SK-N-SH (cell line): ENCODE results near the gene MGME1. TPM values are rescaled to one million over a fixed set of nuclear protein-coding genes. Genes with fewer than 3 reads are reported as not detected.
A peak's percentile ranks its signal among the peaks of the same experiment; 100 is the strongest.

Experiments
- CTCF ChIA-PET: fragments of 300-600, 350-600 bp; formaldehyde crosslinking; extraction: SDS; loops from one replicate; lab custom pipeline; 2021; lab: Yijun Ruan, JAX
- POLR2A ChIA-PET: fragments of 350-600 bp; sonication (Branson Sonifier 250); formaldehyde crosslinking; extraction: SDS; loops from one replicate; lab custom pipeline; 2020; ENCODE audit warnings: antibody characterized with exemption, inconsistent platforms; lab: Yijun Ruan, JAX
- DNase-seq: peaks from one replicate; pipeline ENCODE4 v3.0.0; 2012
- H2AFZ ChIP-seq: fragments of 200-600 bp; sonication (generic); 2 replicates; pipeline ENCODE4 v1.8.1; 2016; ENCODE audit warnings: antibody characterized with exemption, mild to moderate bottlenecking, low read depth
- H3F3A ChIP-seq: fragments of 200-600 bp; sonication (generic); replicated peaks from 2 replicates; pipeline ENCODE3; 2016; ENCODE audit warnings: antibody characterized with exemption, mild to moderate bottlenecking; ENCODE audit not compliant: insufficient read depth
- H3K27ac ChIP-seq, 2 experiments: fragments of 200-500 bp in 1 of 2; fragments of 200-600 bp in 1 of 2; sonication (Bioruptor generic) in 1 of 2; sonication (generic), shearing (Covaris generic) in 1 of 2; 2 replicates each; pipeline versions ENCODE4 v1.5.1 to v1.6.1; 2014 to 2016; ENCODE audit warnings: low read depth in 2 of 2, inconsistent platforms in 1 of 2, low read length in 1 of 2, mild to moderate bottlenecking in 1 of 2, mixed read lengths in 1 of 2
- H3K27me3 ChIP-seq: fragments of 200-600 bp; sonication (generic), shearing (Covaris generic); 2 replicates; pipeline ENCODE4 v1.6.1; 2016; ENCODE audit warnings: mixed run types; ENCODE audit not compliant: insufficient read depth
- H3K36me3 ChIP-seq, 2 experiments: fragments of 200-500 bp in 1 of 2; fragments of 200-600 bp in 1 of 2; sonication (Bioruptor generic) in 1 of 2; sonication (generic) in 1 of 2; replicated peaks in 1 of 2; 2 replicates each; pipeline versions ENCODE3 to v1.5.1; 2014 to 2016; ENCODE audit warnings: low read length in 1 of 2, mild to moderate bottlenecking in 1 of 2; ENCODE audit not compliant: insufficient read depth in 2 of 2, control insufficient read depth in 1 of 2
- H3K4me1 ChIP-seq, 2 experiments: fragments of 200-500 bp in 1 of 2; fragments of 200-600 bp in 1 of 2; sonication (Bioruptor generic) in 1 of 2; sonication (generic), shearing (Covaris generic) in 1 of 2; 2 replicates each; pipeline versions ENCODE4 v1.5.1 to v1.6.1; 2014 to 2016; ENCODE audit warnings: low read depth in 1 of 2, low read length in 1 of 2, mixed run types in 1 of 2; ENCODE audit not compliant: insufficient read depth in 2 of 2, control insufficient read depth in 1 of 2
- H3K4me2 ChIP-seq: fragments of 200-600 bp; sonication (generic), shearing (Covaris generic); 2 replicates; pipeline ENCODE4 v1.6.1; 2017; ENCODE audit warnings: mixed run types
- H3K4me3 ChIP-seq, 2 experiments: fragments of 200-500 bp in 1 of 2; fragments of 200-600 bp in 1 of 2; sonication (Bioruptor generic) in 1 of 2; sonication (generic), shearing (Covaris generic) in 1 of 2; 2 replicates each; pipeline versions ENCODE4 v1.5.1 to v1.8.1; 2014 to 2016; ENCODE audit warnings: low read depth in 2 of 2, inconsistent platforms in 1 of 2, low read length in 1 of 2, mild to moderate bottlenecking in 1 of 2, mixed read lengths in 1 of 2, moderate library complexity in 1 of 2
- H3K79me2 ChIP-seq: fragments of 200-600 bp; sonication (generic); 2 replicates; pipeline ENCODE4 v1.8.1; 2017; ENCODE audit warnings: mild to moderate bottlenecking; ENCODE audit not compliant: insufficient read depth
- H3K9ac ChIP-seq: fragments of 200-600 bp; sonication (generic); 2 replicates; pipeline ENCODE4 v1.6.1; 2017; ENCODE audit warnings: mixed run types
- H3K9me2 ChIP-seq: fragments of 200-600 bp; sonication (generic); 2 replicates; pipeline ENCODE4 v1.6.1; 2017; ENCODE audit warnings: mixed run types
- H3K9me3 ChIP-seq: fragments of 200-600 bp; sonication (generic); 2 replicates; pipeline ENCODE4 v1.6.1; 2017; ENCODE audit warnings: mixed run types, mild to moderate bottlenecking, moderate library complexity
- H4K20me1 ChIP-seq: fragments of 200-600 bp; sonication (generic); 2 replicates; pipeline ENCODE4 v1.6.1; 2017; ENCODE audit warnings: mild to moderate bottlenecking, mixed run types; ENCODE audit not compliant: insufficient read depth
- FOXJ3 ChIP-seq: sonication (generic); formaldehyde crosslinking; IDR thresholded peaks from 2 replicates; pipeline ENCODE4 v1.5.1; 2020; ENCODE audit warnings: mild to moderate bottlenecking, missing genetic modification reagents
- FOXM1 ChIP-seq: IDR thresholded peaks from 2 replicates; pipeline ENCODE4 v1.4.0; 2012; ENCODE audit warnings: low read depth, mild to moderate bottlenecking
- MAX ChIP-seq: IDR thresholded peaks from 2 replicates; pipeline ENCODE4 v1.4.0; 2012; ENCODE audit warnings: low read depth
- MXI1 ChIP-seq: IDR thresholded peaks from 2 replicates; pipeline ENCODE4 v1.6.1; 2012; ENCODE audit warnings: mild to moderate bottlenecking, low read depth, low read length, improper control_type of control experiment
- NRF1 ChIP-seq: IDR thresholded peaks from 2 replicates; pipeline ENCODE4 v1.6.1; 2012; ENCODE audit warnings: low read depth, mild to moderate bottlenecking, low read length
- USF2 ChIP-seq: fragments of 150-350 bp; IDR thresholded peaks from 2 replicates; pipeline ENCODE4 v1.6.1; 2017; ENCODE audit warnings: antibody characterized with exemption, low read length, low read depth, borderline replicate concordance
- YY1 ChIP-seq: IDR thresholded peaks from 2 replicates; pipeline ENCODE4 v1.4.0; 2012; ENCODE audit warnings: low read depth, mild to moderate bottlenecking
- WGBS: methylation state at CpG from one replicate; pipeline ENCODE4 v1.1.6; 2017; ENCODE audit warnings: low lambda C conversion rate; 5-methylcytosine and 5-hydroxymethylcytosine counted together
- polyA plus RNA-seq, 3 experiments: library from polyadenylated mRNA; depleted of rRNA; stranded (reverse); fragments of >200 nt; gene quantifications; 2 replicates each; pipeline ENCODE4 v1.2.3, GENCODE V29; 2012

MGME1 gene
- polyA plus RNA-seq, 1 of the 3 experiments (the other 2 are of a cell fraction) = 7.9 TPM

DNA sequence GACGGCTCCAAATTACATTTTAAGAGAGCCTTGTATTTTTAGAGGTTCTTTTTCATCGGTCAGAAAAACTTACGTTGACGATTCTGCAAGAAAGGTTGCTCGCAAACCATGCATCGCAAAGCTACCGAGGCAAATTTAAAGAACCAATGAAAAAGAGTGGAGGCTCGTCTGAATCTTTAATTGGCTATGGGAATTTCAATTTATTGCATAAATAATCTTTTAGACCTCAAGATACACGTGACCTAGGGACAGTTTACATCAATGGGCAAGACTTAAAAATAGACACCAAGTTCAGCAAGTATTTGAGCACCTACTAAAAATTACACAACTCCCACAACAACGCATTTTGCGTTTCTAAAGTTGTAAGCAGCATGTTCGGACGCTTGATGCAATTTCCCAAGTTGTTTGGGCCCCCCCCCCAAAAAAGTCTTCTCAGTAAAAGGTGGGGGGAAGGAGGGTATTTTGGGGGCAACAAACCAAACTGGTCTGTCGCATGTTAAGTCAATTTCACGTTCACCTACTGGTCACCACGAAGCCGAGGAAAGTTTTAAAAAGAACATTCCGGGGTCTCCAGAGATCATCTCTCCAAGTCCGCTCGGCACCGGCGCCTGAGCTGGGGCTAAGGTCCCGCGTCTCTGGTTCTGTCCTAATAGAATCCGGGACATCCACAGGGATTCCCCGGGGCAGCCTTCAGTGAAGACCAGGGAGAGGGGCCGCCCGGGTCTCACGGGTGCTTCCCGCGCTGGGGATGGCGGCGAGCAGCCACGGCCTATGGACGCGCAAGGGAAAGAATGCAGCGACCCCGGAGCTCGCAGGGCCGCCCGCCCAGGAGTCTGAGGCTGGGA, 1.1 kb upstream of the MGME1 start:
- CTCF ChIA-PET = interaction anchor here (0.7 to 2.3 kb wide), 7 partner anchors 9 to 31 kb away, joined by 3 to 11 read pairs (median 6); no protein-coding TSS in a partner anchor
- peaks cover 92% of the 10 kb centered on the region for H3K79me2 ChIP-seq
- peak overlapping the region; percentile 73 for H3K4me2 ChIP-seq
- H2AFZ ChIP-seq = peak overlapping the region; percentile 12; the same call in 1 of the 2 replicates
- H3K27me3 ChIP-seq = no peaks in the 10 kb centered on the region
- H3F3A ChIP-seq = peaks cover 25% of the 10 kb centered on the region
- peaks cover 41% of the 10 kb centered on the region for H4K20me1 ChIP-seq
- H3K4me3 ChIP-seq = peak overlapping the region; percentile 74 to 99
- TF ChIP-seq FOXM1 (0 out of 2 replicates have a peak, but pooled peaks have one; percentile 9), USF2 (no peak)
- H3K9ac ChIP-seq = peak overlapping the region; percentile 97
- H3K9me3 ChIP-seq = no peaks in the 10 kb centered on the region
- DNase-seq = no peak
- H3K9me2 ChIP-seq = no peaks in the 10 kb centered on the region
- peaks cover 27 to 32% of the 10 kb centered on the region in 2 experiments; a peak in 3 of 4 replicates for H3K4me1 ChIP-seq
- H3K36me3 ChIP-seq = peaks cover 9 to 23% of the 10 kb centered on the region in 2 experiments
- under 1% methylated on average over 23 of the region's 41 CpGs for WGBS
- POLR2A ChIA-PET = interaction anchor here (0.8 to 1.6 kb wide), 2 partner anchors 9 to 29 kb away, joined by 3 to 5 read pairs; no protein-coding TSS in a partner anchor
- peak overlapping the region; percentile 96 to 100 for H3K27ac ChIP-seq

GRCh38 chr20:17969278-17969883, 563 bp downstream of the MGME1 start:
- TF ChIP-seq FOXJ3 = no peak
- no peak for TF ChIP-seq NRF1
- TF ChIP-seq MAX = peak; percentile 32; the same call in 1 of the 2 replicates
- TF ChIP-seq YY1 = peak; percentile 72; the same call in 1 of the 2 replicates
- TF ChIP-seq MXI1 = peak; percentile 80
- Histone ChIP-seq H2AFZ (peak overlapping the region; percentile 80; the same call in 1 of the 2 replicates), H3K4me1 (peaks cover 29 to 32% of the 10 kb centered on the region in 2 experiments; a peak in 3 of 4 replicates), H3K27me3 (no peaks in the 10 kb centered on the region), H3K9me2 (no peaks in the 10 kb centered on the region), H3K4me3 (peak overlapping the region; percentile 74 to 99), H3K4me2 (peak overlapping the region; percentile 86), H4K20me1 (peaks cover 25% of the 10 kb centered on the region), H3F3A (peaks cover 23% of the 10 kb centered on the region), H3K9ac (peak overlapping the region; percentile 97), H3K27ac (peak overlapping the region; percentile 96 to 100), H3K79me2 (peaks cover 92% of the 10 kb centered on the region), H3K9me3 (no peaks in the 10 kb centered on the region), H3K36me3 (peaks cover 6 to 8% of the 10 kb centered on the region in 2 experiments)
- under 1% methylated on average over 26 of the region's 28 CpGs for WGBS
- ChIA-PET CTCF (interaction anchor here (0.9 to 1.5 kb wide), 7 partner anchors 10 to 172 kb away, joined by 3 to 7 read pairs (median 3); no protein-coding TSS in a partner anchor), POLR2A (interaction anchor here (1.3 to 1.6 kb wide), 2 partner anchors 11 to 323 kb away, joined by 3 to 5 read pairs; no protein-coding TSS in a partner anchor)
- DNase-seq = peak; percentile 53
